SK-N-SH (cell line): Measurements from ENCODE around the gene CELF4.

Source experiments
- CHD2 ChIP-seq: fragments of 150-350 bp; IDR thresholded peaks from 2 replicates; pipeline ENCODE4 v1.6.1; 2018; ENCODE audit warnings: low read length; ENCODE audit not compliant: partially characterized antibody
- FOXJ3 ChIP-seq: sonication (generic); formaldehyde crosslinking; IDR thresholded peaks from 2 replicates; pipeline ENCODE4 v1.5.1; 2020; ENCODE audit warnings: mild to moderate bottlenecking, missing genetic modification reagents
- RCOR1 ChIP-seq: fragments of 150-350 bp; IDR thresholded peaks from 2 replicates; pipeline ENCODE4 v1.6.1; 2017; ENCODE audit warnings: antibody characterized with exemption, low read length
- SIN3A ChIP-seq: IDR thresholded peaks from 2 replicates; pipeline ENCODE4 v1.6.1; 2012; ENCODE audit warnings: low read depth, mild to moderate bottlenecking, low read length, moderate library complexity, borderline replicate concordance
- TEAD4 ChIP-seq: IDR thresholded peaks from 2 replicates; pipeline ENCODE4 v1.4.0; 2012; ENCODE audit warnings: mild to moderate bottlenecking, borderline replicate concordance; ENCODE audit not compliant: insufficient read depth
- YY1 ChIP-seq: IDR thresholded peaks from 2 replicates; pipeline ENCODE4 v1.4.0; 2012; ENCODE audit warnings: low read depth, mild to moderate bottlenecking
- TF ChIP-seq, protein P1 (sequence below): fragments of 150-350 bp; IDR thresholded peaks from 2 replicates; pipeline ENCODE4 v1.6.1; 2017; ENCODE audit warnings: antibody characterized with exemption, low read length, low read depth, borderline replicate concordance
- TF ChIP-seq, protein P2 (sequence below): fragments of 200-600 bp; sonication (generic); IDR thresholded peaks from 2 replicates; pipeline ENCODE4 v1.6.1; 2017; ENCODE audit warnings: antibody characterized with exemption, mild to moderate bottlenecking, moderate library complexity

DNA sequence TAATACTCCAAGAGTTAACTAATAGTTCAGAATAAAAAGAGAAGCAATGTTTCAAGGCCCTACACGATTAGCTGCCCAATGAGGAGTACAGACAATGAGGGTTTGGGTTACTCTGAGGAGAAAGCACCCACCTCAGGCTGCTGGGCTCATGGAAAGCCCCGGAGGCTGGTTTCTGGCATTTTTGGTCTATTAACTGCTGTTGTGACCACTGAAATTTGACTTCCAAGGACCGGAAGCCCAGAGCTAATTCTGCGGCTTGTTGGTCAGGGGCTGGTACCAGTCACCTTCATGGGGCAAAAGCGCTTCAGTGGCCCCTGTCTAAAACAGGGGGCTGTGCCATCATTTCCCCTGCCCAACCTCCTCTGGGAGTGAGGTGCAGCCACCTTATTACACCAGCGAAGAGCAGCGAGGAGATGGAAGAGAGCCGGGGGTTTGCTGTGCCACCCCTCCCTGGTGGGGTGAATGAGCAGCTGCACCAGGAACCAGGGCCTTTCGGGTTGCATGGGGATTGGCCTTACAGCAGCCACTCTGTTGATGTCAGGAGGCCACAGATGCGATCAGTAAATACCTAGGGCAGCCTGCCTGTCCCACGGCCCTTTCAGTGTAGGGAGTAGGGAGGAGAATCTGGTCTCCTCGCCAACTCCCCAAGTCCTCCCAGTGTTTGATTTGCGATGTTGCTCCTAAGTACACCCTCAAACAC, 131.3 kb downstream of the CELF4 start:
- no peak for TF ChIP-seq CHD2
- TF ChIP-seq, protein P1, sequence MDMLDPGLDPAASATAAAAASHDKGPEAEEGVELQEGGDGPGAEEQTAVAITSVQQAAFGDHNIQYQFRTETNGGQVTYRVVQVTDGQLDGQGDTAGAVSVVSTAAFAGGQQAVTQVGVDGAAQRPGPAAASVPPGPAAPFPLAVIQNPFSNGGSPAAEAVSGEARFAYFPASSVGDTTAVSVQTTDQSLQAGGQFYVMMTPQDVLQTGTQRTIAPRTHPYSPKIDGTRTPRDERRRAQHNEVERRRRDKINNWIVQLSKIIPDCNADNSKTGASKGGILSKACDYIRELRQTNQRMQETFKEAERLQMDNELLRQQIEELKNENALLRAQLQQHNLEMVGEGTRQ: no peak
- TF ChIP-seq, protein P2, sequence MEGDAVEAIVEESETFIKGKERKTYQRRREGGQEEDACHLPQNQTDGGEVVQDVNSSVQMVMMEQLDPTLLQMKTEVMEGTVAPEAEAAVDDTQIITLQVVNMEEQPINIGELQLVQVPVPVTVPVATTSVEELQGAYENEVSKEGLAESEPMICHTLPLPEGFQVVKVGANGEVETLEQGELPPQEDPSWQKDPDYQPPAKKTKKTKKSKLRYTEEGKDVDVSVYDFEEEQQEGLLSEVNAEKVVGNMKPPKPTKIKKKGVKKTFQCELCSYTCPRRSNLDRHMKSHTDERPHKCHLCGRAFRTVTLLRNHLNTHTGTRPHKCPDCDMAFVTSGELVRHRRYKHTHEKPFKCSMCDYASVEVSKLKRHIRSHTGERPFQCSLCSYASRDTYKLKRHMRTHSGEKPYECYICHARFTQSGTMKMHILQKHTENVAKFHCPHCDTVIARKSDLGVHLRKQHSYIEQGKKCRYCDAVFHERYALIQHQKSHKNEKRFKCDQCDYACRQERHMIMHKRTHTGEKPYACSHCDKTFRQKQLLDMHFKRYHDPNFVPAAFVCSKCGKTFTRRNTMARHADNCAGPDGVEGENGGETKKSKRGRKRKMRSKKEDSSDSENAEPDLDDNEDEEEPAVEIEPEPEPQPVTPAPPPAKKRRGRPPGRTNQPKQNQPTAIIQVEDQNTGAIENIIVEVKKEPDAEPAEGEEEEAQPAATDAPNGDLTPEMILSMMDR: no peak
- TF ChIP-seq RCOR1: no peak
- TF ChIP-seq YY1: no peak
- no peak for TF ChIP-seq TEAD4
- TF ChIP-seq FOXJ3 (CRISPR knock-in tag): no peak
- no peak for TF ChIP-seq SIN3A
